ENCODE results near the gene MAP4K3.

MAP4K3 gene

DNA sequence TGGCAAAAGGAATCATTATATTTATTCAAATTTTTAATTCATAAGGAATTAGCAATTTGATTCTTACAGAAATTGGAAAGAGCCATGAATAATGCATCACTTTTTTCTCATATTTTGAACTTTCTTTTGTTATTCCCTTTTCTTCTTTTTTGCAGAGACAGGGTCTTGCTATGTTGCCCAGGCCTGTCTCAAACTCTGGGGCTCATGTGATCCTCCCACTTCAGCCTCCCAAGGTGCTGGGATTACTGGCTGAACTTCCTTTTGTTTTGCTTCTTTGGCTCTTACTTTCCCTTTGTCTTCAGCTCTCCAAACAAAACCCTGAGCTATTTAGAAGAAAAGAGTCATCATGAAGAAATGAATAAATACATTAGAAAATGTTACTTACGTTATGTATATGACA, 224.1 kb downstream of the MAP4K3 start:
- Mint-ChIP-seq H3K4me3 (no peak overlapping the region), H3K9me3 (no peaks in the 10 kb centered on the region), H3K4me1 (peaks cover 49% of the 10 kb centered on the region), H3K36me3 (peaks cover 15% of the 10 kb centered on the region), H3K27ac (no peak overlapping the region)
- ATAC-seq = no peak
- DNase-seq (ENCODE audit: low spot score in 2 of 2) = no peak

DNA sequence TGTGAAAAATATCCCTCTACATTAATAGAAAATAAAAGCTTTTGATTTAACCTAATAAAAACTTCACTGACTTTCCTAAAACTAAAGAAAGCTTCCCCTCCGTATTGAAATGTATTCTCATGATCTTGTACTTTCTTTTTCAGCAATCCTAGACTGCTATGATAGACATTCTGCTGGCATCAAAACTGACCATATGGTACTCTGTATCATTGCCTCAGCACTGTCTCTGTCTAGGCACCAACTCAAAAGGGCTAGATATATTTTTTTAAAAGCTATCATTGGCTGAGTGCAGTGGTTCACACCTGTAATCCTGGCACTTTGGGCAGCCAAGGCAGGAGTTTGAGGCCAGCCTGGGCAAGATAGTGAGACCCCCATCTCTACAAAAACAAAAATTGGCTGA, 226.2 kb downstream of the MAP4K3 start:
- DNase-seq (ENCODE audit: low spot score in 2 of 2) = no peak
- H3K4me1 Mint-ChIP-seq = peaks cover 27% of the 10 kb centered on the region

DNA sequence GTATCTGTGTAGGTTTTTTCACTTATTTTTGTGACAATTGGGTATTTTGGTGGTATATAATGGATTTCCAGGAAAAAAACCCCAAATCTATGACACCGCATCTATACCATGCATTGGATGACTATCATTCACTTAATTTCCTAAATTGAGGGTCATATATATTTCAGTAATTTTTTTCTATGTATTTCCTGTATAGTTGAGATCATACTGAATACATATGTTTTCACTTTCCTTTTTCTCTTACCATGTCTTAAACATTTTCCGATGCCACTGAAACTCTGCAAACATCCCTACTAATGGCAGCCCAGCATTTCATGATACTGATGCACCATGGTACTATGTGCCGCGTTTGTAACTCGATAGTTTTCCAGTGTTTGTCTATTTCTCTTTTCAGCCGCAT, 233.7 kb downstream of the MAP4K3 start:
- H3K4me3 Mint-ChIP-seq = no peak overlapping the region
- no peak overlapping the region for H3K27ac Mint-ChIP-seq
- DNase-seq (ENCODE audit: low spot score in 2 of 2) (no peak), ATAC-seq (peak; percentile 32)
- H3K9me3 Mint-ChIP-seq = peaks cover 6% of the 10 kb centered on the region
- no peaks in the 10 kb centered on the region for H3K36me3 Mint-ChIP-seq
- peaks cover 19% of the 10 kb centered on the region for H3K4me1 Mint-ChIP-seq

More for the DNA sequence above, 226.2 kb downstream of the MAP4K3 start:
- Mint-ChIP-seq H3K36me3 (no peaks in the 10 kb centered on the region), H3K4me3 (no peak overlapping the region), H3K27ac (no peak overlapping the region), H3K9me3 (no peaks in the 10 kb centered on the region)
- no peak for ATAC-seq

DNA sequence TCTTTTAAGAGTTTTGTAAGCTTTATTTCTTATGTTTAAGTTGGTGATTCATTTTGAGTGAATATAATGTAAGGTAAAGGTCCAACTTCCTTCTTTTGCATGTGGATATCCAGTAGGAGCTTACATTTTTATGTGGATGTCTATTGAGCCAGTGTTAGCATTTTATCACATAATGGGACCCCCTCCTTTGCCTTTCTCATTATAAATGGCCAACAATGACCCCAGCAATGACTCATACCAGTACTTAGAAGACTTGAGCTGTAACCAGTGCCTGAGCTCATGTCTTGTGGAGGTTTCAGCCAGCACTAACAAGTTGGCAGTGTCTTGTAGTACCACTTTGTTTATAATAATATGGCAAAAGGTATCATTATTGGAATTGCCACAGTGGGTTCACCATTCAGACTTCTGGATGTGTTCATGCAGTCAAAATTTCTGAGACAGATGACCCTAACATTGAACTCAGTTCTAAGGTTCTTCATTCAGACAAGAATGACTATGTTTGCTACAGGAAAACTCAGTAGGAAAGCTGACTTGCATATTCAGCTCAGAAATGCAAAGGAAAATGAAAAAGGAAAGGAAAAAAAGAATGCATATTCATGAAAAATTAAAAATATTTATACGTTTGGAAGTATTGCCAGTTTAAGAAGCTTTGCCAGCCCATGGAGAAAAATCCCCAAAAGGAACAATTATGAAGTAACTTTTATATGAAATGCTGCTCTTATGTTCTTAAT, 234.3 kb downstream of the MAP4K3 start:
- DNase-seq (ENCODE audit: low spot score in 2 of 2) = no peak
- Mint-ChIP-seq H3K4me1 (peaks cover 19% of the 10 kb centered on the region), H3K27ac (no peak overlapping the region), H3K36me3 (no peaks in the 10 kb centered on the region), H3K4me3 (no peak overlapping the region), H3K9me3 (peaks cover 8% of the 10 kb centered on the region)
- peak; percentile 81 for ATAC-seq
